CD4-positive, alpha-beta T cell treated with Interleukin-21 for 1 hour (primary cell): ENCODE measurements around the gene TMTC2.

Experiments used
- DNase-seq: peaks from one replicate; pipeline ENCODE4 v3.0.0-alpha.2; 2020

TMTC2 gene

GRCh38 chr12:82852529-82852928 lies 165.8 kb downstream of the TMTC2 start:
- DNase-seq, result no peak

- no peak for DNase-seq
Observed at GRCh38 chr12:82855872-82856271, 169.2 kb downstream of the TMTC2 start.

GRCh38 chr12:82857276-82857675 lies 170.6 kb downstream of the TMTC2 start:
- DNase-seq, result no peak

- no peak for DNase-seq
Observed at GRCh38 chr12:82857911-82858533, 171.3 kb downstream of the TMTC2 start.

GRCh38 chr12:82858534-82858917 lies 171.8 kb downstream of the TMTC2 start:
- DNase-seq, result no peak

GRCh38 chr12:82862069-82862841 lies 175.5 kb downstream of the TMTC2 start:
- no peak for DNase-seq

GRCh38 chr12:82862876-82863649 lies 176.4 kb downstream of the TMTC2 start:
- no peak for DNase-seq

- no peak for DNase-seq
Observed at GRCh38 chr12:82866227-82866775, 179.6 kb downstream of the TMTC2 start.

GRCh38 chr12:82866946-82867345 lies 180.2 kb downstream of the TMTC2 start:
- no peak for DNase-seq

- no peak for DNase-seq
Observed at GRCh38 chr12:82867762-82868500, 181.2 kb downstream of the TMTC2 start.

GRCh38 chr12:82870771-82871377 lies 184.2 kb downstream of the TMTC2 start:
- DNase-seq, result no peak

GRCh38 chr12:82872088-82872487 lies 185.4 kb downstream of the TMTC2 start:
- DNase-seq, result no peak

- no peak for DNase-seq
Observed at GRCh38 chr12:82873309-82873708, 186.6 kb downstream of the TMTC2 start.

GRCh38 chr12:82873951-82874350 lies 187.2 kb downstream of the TMTC2 start:
- no peak for DNase-seq

GRCh38 chr12:82874945-82875344 lies 188.2 kb downstream of the TMTC2 start:
- no peak for DNase-seq

- no peak for DNase-seq
Observed at GRCh38 chr12:82876075-82876474, 189.4 kb downstream of the TMTC2 start.

GRCh38 chr12:82877963-82878362 lies 191.3 kb downstream of the TMTC2 start:
- no peak for DNase-seq

GRCh38 chr12:82880442-82880901 lies 193.8 kb downstream of the TMTC2 start:
- no peak for DNase-seq

GRCh38 chr12:82883394-82884355 lies 197.0 kb downstream of the TMTC2 start:
- DNase-seq, result no peak

GRCh38 chr12:82886671-82887340 lies 200.1 kb downstream of the TMTC2 start:
- no peak for DNase-seq
